Ascending aorta (tissue), 2 donors: Measurements from ENCODE around the gene DOLK. TPM values are rescaled to one million over a fixed set of nuclear protein-coding genes. Genes with fewer than 3 reads are reported as not detected.

Experiments
- DNase-seq, 2 donors: peaks; one replicate each; pipeline ENCODE4 v3.0.0-alpha.2; 2019; ENCODE audit warnings: low spot score in 2 of 2
- H3K27ac ChIP-seq, 2 donors: fragments of 200-600 bp; sonication (generic); one replicate each; pipeline ENCODE4 v1.5.1; 2016 to 2017; ENCODE audit warnings: mild to moderate bottlenecking in 1 of 2
- H3K27me3 ChIP-seq: fragments of 200-600 bp; sonication (generic); one replicate; pipeline ENCODE4 v1.5.1; 2017
- H3K36me3 ChIP-seq, 2 donors: fragments of 200-600 bp; sonication (generic); one replicate each; pipeline ENCODE4 v1.5.1; 2016
- H3K4me1 ChIP-seq, 2 donors: fragments of 200-600 bp; sonication (generic); one replicate each; pipeline ENCODE4 v1.5.1; 2016 to 2017; ENCODE audit warnings: mild to moderate bottlenecking in 1 of 2
- H3K4me3 ChIP-seq, 2 donors: fragments of 200-600 bp; sonication (generic); one replicate each; pipeline ENCODE4 v1.5.1; 2016 to 2017; ENCODE audit warnings: mild to moderate bottlenecking in 1 of 2
- H3K9me3 ChIP-seq, 2 donors: fragments of 200-600 bp; sonication (generic); one replicate each; pipeline ENCODE4 v1.5.1; 2016
- intact Hi-C: fragments of 100-400 bp; cut with DNase I; formaldehyde crosslinking; loops from one replicate; pipeline ENCODE4 v1.15.1; 2023
- total RNA-seq: library from RNA; depleted of rRNA; stranded (reverse); fragments of >200 nt; gene quantifications from one replicate; pipeline ENCODE4 v1.1.0, GENCODE V29; 2016
- TF ChIP-seq, protein P1 (sequence below), 3 experiments: fragments of 200-600 bp in 2 of 3; fragments of 450-650 bp in 1 of 3; sonication (generic) in 2 of 3; IDR thresholded peaks; one replicate each; pipeline ENCODE4 v1.5.1; 2016 to 2019; ENCODE audit warnings: antibody characterized with exemption in 3 of 3, mild to moderate bottlenecking in 1 of 3, moderate library complexity in 1 of 3

DOLK gene
- total RNA-seq, 1 donor from 2014 or later: 5.0 TPM

DNA sequence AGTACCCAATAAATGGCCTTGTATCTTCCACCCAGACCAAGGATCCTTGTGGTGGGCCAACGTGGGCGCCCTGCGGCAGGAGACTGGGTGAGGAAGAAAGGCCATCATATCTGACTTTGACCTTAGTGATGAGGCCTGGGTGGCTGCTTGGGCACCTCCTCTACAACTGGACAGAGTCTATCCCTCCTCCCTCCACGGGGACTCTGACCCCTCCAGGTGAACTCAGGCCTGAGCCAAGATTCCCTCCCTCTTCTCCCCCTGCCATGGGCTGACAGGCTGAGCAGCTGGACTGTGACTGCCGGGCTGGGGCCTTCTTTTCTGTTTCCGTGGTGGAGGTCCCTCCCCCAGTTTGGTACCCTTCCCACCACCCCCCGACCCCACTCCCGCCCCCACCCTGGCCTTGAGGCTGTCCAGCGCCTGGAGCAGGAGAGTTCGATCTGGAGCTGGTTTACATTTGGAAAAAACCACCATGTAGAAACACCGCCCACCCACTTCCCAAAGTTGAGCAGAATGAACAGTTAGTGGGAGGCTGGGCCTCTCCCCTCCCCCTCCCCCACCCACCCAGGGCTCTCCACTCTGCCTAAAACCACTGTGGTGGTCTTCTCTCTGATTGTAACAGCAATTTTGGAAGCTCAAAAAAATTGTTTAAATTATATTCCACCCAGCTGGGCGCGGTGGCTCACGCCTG, 27.9 kb downstream of the DOLK start:
- Histone ChIP-seq H3K4me3 (no peak overlapping the region), H3K36me3 (peaks cover 19 to 41% of the 10 kb centered on the region in 2 donors), H3K4me1 (peaks cover 38 to 77% of the 10 kb centered on the region in 2 donors), H3K27me3 (no peaks in the 10 kb centered on the region), H3K27ac (peak overlapping the region; percentile 94 to 95), H3K9me3 (no peaks in the 10 kb centered on the region)
- intact Hi-C loops: loop anchor here (1.0 kb wide), 1 partner anchor 37 kb away; the partner anchor contains the start of gene LRRC8A
- DNase-seq: no peak
- TF ChIP-seq, protein P1, sequence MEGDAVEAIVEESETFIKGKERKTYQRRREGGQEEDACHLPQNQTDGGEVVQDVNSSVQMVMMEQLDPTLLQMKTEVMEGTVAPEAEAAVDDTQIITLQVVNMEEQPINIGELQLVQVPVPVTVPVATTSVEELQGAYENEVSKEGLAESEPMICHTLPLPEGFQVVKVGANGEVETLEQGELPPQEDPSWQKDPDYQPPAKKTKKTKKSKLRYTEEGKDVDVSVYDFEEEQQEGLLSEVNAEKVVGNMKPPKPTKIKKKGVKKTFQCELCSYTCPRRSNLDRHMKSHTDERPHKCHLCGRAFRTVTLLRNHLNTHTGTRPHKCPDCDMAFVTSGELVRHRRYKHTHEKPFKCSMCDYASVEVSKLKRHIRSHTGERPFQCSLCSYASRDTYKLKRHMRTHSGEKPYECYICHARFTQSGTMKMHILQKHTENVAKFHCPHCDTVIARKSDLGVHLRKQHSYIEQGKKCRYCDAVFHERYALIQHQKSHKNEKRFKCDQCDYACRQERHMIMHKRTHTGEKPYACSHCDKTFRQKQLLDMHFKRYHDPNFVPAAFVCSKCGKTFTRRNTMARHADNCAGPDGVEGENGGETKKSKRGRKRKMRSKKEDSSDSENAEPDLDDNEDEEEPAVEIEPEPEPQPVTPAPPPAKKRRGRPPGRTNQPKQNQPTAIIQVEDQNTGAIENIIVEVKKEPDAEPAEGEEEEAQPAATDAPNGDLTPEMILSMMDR (IDR thresholded peaks at IDR 0.05): no peak

DNA sequence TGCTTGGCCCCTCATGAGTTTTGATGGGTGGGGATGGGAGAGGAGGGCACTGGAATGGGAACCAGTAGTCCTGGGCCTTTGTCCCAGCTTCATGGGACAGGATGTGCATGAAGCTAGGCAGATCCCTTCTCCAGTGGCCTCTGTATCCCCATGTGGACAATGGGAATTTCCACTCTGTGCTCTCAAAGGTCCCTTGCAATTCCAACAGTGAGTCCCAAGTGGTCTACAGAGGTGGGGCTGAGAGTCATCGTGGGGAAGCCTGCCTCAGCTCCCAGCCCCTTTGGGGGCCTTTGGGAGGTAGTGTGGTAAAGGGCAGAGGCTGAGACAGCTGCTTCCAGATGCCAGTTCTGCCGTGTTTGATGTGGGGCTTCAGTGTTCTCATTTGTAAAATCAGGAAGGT, 28.5 kb downstream of the DOLK start:
- intact Hi-C loops: no loop called here
- Histone ChIP-seq H3K36me3 (peaks cover 19 to 44% of the 10 kb centered on the region in 2 donors), H3K4me1 (peaks cover 38 to 84% of the 10 kb centered on the region in 2 donors), H3K27ac (peak overlapping the region; percentile 94 to 95), H3K9me3 (no peaks in the 10 kb centered on the region), H3K4me3 (no peak overlapping the region), H3K27me3 (no peaks in the 10 kb centered on the region)
- DNase-seq: no peak
- TF ChIP-seq, protein P1 (IDR thresholded peaks at IDR 0.05): no peak

DNA sequence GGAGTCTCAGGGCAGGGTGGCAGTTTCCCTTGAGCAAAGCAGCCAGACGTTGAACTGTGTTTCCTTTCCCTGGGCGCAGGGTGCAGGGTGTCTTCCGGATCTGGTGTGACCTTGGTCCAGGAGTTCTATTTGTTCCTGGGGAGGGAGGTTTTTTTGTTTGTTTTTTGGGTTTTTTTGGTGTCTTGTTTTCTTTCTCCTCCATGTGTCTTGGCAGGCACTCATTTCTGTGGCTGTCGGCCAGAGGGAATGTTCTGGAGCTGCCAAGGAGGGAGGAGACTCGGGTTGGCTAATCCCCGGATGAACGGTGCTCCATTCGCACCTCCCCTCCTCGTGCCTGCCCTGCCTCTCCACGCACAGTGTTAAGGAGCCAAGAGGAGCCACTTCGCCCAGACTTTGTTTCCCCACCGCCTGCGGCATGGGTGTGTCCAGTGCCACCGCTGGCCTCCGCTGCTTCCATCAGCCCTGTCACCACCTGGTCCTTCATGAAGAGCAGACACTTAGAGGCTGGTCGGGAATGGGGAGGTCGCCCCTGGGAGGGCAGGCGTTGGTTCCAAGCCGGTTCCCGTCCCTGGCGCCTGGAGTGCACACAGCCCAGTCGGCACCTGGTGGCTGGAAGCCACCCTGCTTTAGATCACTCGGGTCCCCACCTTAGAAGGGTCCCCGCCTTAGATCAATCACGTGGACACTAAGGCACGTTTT, 30.1 kb downstream of the DOLK start:
- Histone ChIP-seq H3K36me3 (peaks cover 19 to 44% of the 10 kb centered on the region in 2 donors), H3K4me3 (no peak overlapping the region), H3K4me1 (peaks cover 47 to 85% of the 10 kb centered on the region in 2 donors), H3K27ac (peak overlapping the region; percentile 94 to 95), H3K9me3 (no peaks in the 10 kb centered on the region), H3K27me3 (no peaks in the 10 kb centered on the region)
- DNase-seq: peak; percentile 56 to 89
- intact Hi-C loops: no loop called here
- TF ChIP-seq, protein P1 (IDR thresholded peaks at IDR 0.05): no peak

DNA sequence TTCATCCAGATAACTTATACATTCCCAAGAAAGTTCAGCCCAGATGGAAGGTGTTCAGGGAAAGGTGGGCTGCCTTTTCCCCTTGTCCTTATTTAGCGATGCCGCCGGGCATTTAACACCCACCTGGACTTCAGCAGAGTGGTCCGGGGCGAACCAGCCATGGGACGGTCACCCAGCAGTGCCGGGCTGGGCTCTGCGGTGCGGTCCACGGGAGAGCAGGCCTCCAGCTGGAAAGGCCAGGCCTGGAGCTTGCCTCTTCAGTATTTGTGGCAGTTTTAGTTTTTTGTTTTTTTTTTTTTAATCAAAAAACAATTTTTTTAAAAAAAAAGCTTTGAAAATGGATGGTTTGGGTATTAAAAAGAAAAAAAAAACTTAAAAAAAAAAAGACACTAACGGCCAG, 30.7 kb downstream of the DOLK start:
- peak overlapping the region; percentile 94 to 95 for H3K27ac ChIP-seq
- peak overlapping the region; percentile 13 to 23 for H3K4me3 ChIP-seq
- peaks cover 50 to 85% of the 10 kb centered on the region in 2 donors for H3K4me1 ChIP-seq
- TF ChIP-seq, protein P1 (IDR thresholded peaks at IDR 0.05): no peak
- intact Hi-C loops: no loop called here
- no peaks in the 10 kb centered on the region for H3K9me3 ChIP-seq
- DNase-seq: no peak
- H3K36me3 ChIP-seq: peaks cover 23 to 44% of the 10 kb centered on the region in 2 donors
- H3K27me3 ChIP-seq: no peaks in the 10 kb centered on the region

DNA sequence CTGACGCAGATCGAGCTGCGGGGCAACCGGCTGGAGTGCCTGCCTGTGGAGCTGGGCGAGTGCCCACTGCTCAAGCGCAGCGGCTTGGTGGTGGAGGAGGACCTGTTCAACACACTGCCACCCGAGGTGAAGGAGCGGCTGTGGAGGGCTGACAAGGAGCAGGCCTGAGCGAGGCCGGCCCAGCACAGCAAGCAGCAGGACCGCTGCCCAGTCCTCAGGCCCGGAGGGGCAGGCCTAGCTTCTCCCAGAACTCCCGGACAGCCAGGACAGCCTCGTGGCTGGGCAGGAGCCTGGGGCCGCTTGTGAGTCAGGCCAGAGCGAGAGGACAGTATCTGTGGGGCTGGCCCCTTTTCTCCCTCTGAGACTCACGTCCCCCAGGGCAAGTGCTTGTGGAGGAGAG, 31.2 kb downstream of the DOLK start:
- H3K27ac ChIP-seq: peak overlapping the region; percentile 94 to 95
- H3K27me3 ChIP-seq: no peaks in the 10 kb centered on the region
- H3K4me1 ChIP-seq: peaks cover 47 to 85% of the 10 kb centered on the region in 2 donors
- TF ChIP-seq, protein P1 (IDR thresholded peaks at IDR 0.05): no peak
- H3K36me3 ChIP-seq: peaks cover 23 to 44% of the 10 kb centered on the region in 2 donors
- intact Hi-C loops: no loop called here
- H3K9me3 ChIP-seq: no peaks in the 10 kb centered on the region
- peak in 1 of 2 donors; percentile 82 for DNase-seq
- H3K4me3 ChIP-seq: peak overlapping the region in 1 of 2 donors; percentile 23
